ENCODE data around the gene FHL3. TPM values are rescaled to one million over a fixed set of nuclear protein-coding genes. Genes with fewer than 3 reads are reported as not detected.

FHL3 gene
- total and polyA plus RNA-seq, 9 of the 15 experiments (the other 6 are each of a cell fraction or from before 2014, with no cell fraction given): 6.1 to 144 (median 34.1) TPM

DNA sequence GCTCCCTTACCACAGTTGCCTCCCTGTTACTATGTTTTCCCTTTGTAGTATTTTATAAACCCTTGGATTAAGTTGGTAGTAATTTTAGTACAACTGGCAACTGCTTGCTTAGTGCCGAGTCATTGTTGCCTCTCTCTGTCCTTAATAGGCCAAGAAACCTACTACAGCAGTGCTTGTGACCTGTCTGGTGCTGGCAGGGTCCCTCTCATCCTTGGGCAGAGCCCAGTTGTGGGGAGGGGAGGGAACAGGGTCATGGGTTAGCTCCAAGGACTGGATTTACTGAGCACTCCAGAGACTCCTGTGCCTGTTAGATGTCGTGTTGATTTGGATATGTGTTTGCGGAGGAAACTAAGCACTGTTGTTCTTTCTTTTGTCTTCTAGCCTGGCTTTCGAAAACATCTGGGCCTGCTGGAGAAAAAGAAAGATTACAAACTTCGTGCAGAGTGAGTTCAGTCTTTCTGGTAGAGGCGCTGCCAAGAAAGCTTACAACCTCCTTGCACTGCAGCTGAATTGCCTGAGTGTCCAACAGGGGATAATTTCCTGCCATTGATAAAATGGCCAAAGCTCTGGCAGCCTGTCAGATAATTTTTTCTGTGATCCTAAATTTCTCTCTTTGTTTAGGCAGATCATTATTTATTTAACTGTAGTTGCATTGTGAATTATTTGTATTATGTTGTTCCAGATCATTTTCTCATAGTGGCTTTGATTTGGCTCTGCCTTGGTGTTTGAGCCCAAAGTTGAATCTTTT, 10.8 kb upstream of the FHL3 start (continued):
- TF ChIP-seq, protein P1, sequence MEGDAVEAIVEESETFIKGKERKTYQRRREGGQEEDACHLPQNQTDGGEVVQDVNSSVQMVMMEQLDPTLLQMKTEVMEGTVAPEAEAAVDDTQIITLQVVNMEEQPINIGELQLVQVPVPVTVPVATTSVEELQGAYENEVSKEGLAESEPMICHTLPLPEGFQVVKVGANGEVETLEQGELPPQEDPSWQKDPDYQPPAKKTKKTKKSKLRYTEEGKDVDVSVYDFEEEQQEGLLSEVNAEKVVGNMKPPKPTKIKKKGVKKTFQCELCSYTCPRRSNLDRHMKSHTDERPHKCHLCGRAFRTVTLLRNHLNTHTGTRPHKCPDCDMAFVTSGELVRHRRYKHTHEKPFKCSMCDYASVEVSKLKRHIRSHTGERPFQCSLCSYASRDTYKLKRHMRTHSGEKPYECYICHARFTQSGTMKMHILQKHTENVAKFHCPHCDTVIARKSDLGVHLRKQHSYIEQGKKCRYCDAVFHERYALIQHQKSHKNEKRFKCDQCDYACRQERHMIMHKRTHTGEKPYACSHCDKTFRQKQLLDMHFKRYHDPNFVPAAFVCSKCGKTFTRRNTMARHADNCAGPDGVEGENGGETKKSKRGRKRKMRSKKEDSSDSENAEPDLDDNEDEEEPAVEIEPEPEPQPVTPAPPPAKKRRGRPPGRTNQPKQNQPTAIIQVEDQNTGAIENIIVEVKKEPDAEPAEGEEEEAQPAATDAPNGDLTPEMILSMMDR (IDR thresholded peaks at IDR 0.05 in 2 of 3, conservative IDR thresholded peaks at IDR 0.05 in 1 of 3; ENCODE audit: insufficient read depth in 2 of 3, low read depth in 1 of 3, low read length in 3 of 3): no peak
- TF ChIP-seq TEAD4 (IDR thresholded peaks at IDR 0.05; ENCODE audit: low read length): no peak
- no peak for TF ChIP-seq TEAD4 (CRISPR knock-in tag; IDR thresholded peaks at IDR 0.05; ENCODE audit: borderline replicate concordance)
- TF ChIP-seq ILF3 (IDR thresholded peaks at IDR 0.05; ENCODE audit: borderline replicate concordance): no peak
- peak in 1 of 2 experiments; percentile 55; a peak in 1 of 4 replicates for TF ChIP-seq SRF (CRISPR knock-in tag; IDR thresholded peaks at IDR 0.05)
- no peak for TF ChIP-seq BRF1 (IDR thresholded peaks at IDR 0.05; ENCODE audit: borderline replicate concordance, extremely low read depth, insufficient read length)
- no peak for TF ChIP-seq KDM4B (IDR thresholded peaks at IDR 0.05; ENCODE audit: borderline replicate concordance in 2 of 2, low read depth in 1 of 2)
- TF ChIP-seq CC2D1A (IDR thresholded peaks at IDR 0.05): no peak
- TF ChIP-seq ZNF766 (CRISPR knock-in tag; conservative IDR thresholded peaks at IDR 0.05): peak; percentile 57; the same call in 1 of the 2 replicates
- peak; percentile 4; the same call in 1 of the 2 replicates for TF ChIP-seq CXXC5 (CRISPR knock-in tag; IDR thresholded peaks at IDR 0.05)
- TF ChIP-seq, protein P2, sequence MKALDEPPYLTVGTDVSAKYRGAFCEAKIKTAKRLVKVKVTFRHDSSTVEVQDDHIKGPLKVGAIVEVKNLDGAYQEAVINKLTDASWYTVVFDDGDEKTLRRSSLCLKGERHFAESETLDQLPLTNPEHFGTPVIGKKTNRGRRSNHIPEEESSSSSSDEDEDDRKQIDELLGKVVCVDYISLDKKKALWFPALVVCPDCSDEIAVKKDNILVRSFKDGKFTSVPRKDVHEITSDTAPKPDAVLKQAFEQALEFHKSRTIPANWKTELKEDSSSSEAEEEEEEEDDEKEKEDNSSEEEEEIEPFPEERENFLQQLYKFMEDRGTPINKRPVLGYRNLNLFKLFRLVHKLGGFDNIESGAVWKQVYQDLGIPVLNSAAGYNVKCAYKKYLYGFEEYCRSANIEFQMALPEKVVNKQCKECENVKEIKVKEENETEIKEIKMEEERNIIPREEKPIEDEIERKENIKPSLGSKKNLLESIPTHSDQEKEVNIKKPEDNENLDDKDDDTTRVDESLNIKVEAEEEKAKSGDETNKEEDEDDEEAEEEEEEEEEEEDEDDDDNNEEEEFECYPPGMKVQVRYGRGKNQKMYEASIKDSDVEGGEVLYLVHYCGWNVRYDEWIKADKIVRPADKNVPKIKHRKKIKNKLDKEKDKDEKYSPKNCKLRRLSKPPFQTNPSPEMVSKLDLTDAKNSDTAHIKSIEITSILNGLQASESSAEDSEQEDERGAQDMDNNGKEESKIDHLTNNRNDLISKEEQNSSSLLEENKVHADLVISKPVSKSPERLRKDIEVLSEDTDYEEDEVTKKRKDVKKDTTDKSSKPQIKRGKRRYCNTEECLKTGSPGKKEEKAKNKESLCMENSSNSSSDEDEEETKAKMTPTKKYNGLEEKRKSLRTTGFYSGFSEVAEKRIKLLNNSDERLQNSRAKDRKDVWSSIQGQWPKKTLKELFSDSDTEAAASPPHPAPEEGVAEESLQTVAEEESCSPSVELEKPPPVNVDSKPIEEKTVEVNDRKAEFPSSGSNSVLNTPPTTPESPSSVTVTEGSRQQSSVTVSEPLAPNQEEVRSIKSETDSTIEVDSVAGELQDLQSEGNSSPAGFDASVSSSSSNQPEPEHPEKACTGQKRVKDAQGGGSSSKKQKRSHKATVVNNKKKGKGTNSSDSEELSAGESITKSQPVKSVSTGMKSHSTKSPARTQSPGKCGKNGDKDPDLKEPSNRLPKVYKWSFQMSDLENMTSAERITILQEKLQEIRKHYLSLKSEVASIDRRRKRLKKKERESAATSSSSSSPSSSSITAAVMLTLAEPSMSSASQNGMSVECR (CRISPR knock-in tag; IDR thresholded peaks at IDR 0.05): no peak
- TF ChIP-seq SUPT5H (IDR thresholded peaks at IDR 0.05): no peak
- TF ChIP-seq ILK (tag; IDR thresholded peaks at IDR 0.05; ENCODE audit: borderline replicate concordance, low read depth): no peak
- TF ChIP-seq, protein P3, sequence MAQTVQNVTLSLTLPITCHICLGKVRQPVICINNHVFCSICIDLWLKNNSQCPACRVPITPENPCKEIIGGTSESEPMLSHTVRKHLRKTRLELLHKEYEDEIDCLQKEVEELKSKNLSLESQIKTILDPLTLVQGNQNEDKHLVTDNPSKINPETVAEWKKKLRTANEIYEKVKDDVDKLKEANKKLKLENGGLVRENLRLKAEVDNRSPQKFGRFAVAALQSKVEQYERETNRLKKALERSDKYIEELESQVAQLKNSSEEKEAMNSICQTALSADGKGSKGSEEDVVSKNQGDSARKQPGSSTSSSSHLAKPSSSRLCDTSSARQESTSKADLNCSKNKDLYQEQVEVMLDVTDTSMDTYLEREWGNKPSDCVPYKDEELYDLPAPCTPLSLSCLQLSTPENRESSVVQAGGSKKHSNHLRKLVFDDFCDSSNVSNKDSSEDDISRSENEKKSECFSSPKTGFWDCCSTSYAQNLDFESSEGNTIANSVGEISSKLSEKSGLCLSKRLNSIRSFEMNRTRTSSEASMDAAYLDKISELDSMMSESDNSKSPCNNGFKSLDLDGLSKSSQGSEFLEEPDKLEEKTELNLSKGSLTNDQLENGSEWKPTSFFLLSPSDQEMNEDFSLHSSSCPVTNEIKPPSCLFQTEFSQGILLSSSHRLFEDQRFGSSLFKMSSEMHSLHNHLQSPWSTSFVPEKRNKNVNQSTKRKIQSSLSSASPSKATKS (CRISPR knock-in tag; IDR thresholded peaks at IDR 0.05): no peak
- TF ChIP-seq, protein P4, sequence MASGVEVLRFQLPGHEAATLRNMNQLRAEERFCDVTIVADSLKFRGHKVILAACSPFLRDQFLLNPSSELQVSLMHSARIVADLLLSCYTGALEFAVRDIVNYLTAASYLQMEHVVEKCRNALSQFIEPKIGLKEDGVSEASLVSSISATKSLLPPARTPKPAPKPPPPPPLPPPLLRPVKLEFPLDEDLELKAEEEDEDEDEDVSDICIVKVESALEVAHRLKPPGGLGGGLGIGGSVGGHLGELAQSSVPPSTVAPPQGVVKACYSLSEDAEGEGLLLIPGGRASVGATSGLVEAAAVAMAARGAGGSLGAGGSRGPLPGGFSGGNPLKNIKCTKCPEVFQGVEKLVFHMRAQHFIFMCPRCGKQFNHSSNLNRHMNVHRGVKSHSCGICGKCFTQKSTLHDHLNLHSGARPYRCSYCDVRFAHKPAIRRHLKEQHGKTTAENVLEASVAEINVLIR (CRISPR knock-in tag; IDR thresholded peaks at IDR 0.05): no peak
- no peak for TF ChIP-seq SP2 (IDR thresholded peaks at IDR 0.05; ENCODE audit: extremely low read depth, low read depth, low read length, poor library complexity, severe bottlenecking)
- TF ChIP-seq ADNP (tag; IDR thresholded peaks at IDR 0.05): no peak
